ENCODE measurements around the gene CNDP2. TPM values are rescaled to one million over a fixed set of nuclear protein-coding genes. Genes with fewer than 3 reads are reported as not detected.

CNDP2 gene
- 77.4 TPM for polyA plus RNA-seq (2013)

GRCh38 chr18:74495581-74496507 lies at the start of gene CNDP2:
CNDP2 (plus strand) TSS chr18:74496363; CDS start chr18:74499974, 3,611 bp downstream.
- peak; percentile 98 to 99 (median 99) for DNase-seq
- CTCF ChIA-PET: interaction anchor here (1.0 to 7.9 kb wide), 5 partner anchors 10 to 154 kb away, joined by 3 to 102 read pairs (median 7); no protein-coding TSS in a partner anchor
- Histone ChIP-seq H3K36me3 (ENCODE audit: control insufficient read depth in 4 of 4, insufficient read depth in 4 of 4, low read length in 3 of 4) (peaks cover 0 to 6% (median 0%) of the 10 kb centered on the region in 4 experiments), H3K4me1 (ENCODE audit: control extremely low read depth in 1 of 4, control insufficient read depth in 4 of 4, insufficient read depth in 4 of 4, low read length in 3 of 4) (peaks cover 15 to 46% (median 35%) of the 10 kb centered on the region in 4 experiments), H3K9me3 (ENCODE audit: control extremely low read depth in 1 of 5, control insufficient read depth in 4 of 5, insufficient read depth in 2 of 5, low read depth in 1 of 5, low read length in 4 of 5) (peaks cover 0 to 3% (median 0%) of the 10 kb centered on the region in 5 experiments), H3K27me3 (replicated peaks in 2 of 5; ENCODE audit: control insufficient read depth in 4 of 5, insufficient read depth in 5 of 5, low read length in 4 of 5) (no peaks in the 10 kb centered on the region), H3K27ac (ENCODE audit: insufficient read depth in 1 of 2, low read depth in 1 of 2, low read length in 2 of 2, poor library complexity in 1 of 2, severe bottlenecking in 2 of 2) (peak within 1 kb of the TSS; percentile 74 to 91), H3K4me3 (ENCODE audit: control insufficient read depth in 1 of 7, extremely low read depth in 1 of 7, insufficient read depth in 4 of 7, low read depth in 2 of 7, low read length in 6 of 7) (peak within 1 kb of the TSS; percentile 81 to 96 (median 82))
- POLR2A ChIA-PET: interaction anchor here (1.1 kb wide), 1 partner anchor 142 kb away, joined by 4 read pairs; no protein-coding TSS in a partner anchor
- WGBS (ENCODE audit: insufficient coverage): under 1% methylated on average over 65 of the region's 71 CpGs

GRCh38 chr18:74446631-74447403 lies 49.3 kb upstream of the CNDP2 start:
- POLR2A ChIA-PET: no interaction called here

GRCh38 chr18:74447404-74448152 lies 48.6 kb upstream of the CNDP2 start:
- Histone ChIP-seq H3K4me3 (ENCODE audit: control insufficient read depth in 1 of 7, extremely low read depth in 1 of 7, insufficient read depth in 4 of 7, low read depth in 2 of 7, low read length in 6 of 7) (no peak overlapping the region), H3K27ac (ENCODE audit: insufficient read depth in 1 of 2, low read depth in 1 of 2, low read length in 2 of 2, poor library complexity in 1 of 2, severe bottlenecking in 2 of 2) (no peak overlapping the region), H3K36me3 (ENCODE audit: control insufficient read depth in 4 of 4, insufficient read depth in 4 of 4, low read length in 3 of 4) (no peaks in the 10 kb centered on the region), H3K9me3 (ENCODE audit: control extremely low read depth in 1 of 5, control insufficient read depth in 4 of 5, insufficient read depth in 2 of 5, low read depth in 1 of 5, low read length in 4 of 5) (no peaks in the 10 kb centered on the region), H3K4me1 (ENCODE audit: control extremely low read depth in 1 of 4, control insufficient read depth in 4 of 4, insufficient read depth in 4 of 4, low read length in 3 of 4) (no peaks in the 10 kb centered on the region), H3K27me3 (replicated peaks in 2 of 5; ENCODE audit: control insufficient read depth in 4 of 5, insufficient read depth in 5 of 5, low read length in 4 of 5) (peaks cover 0 to 25% (median 8%) of the 10 kb centered on the region in 5 experiments)
- no peak for DNase-seq
- WGBS (ENCODE audit: insufficient coverage): 95% methylated on average over 11 of the region's 16 CpGs
- ChIA-PET CTCF (interaction anchor here (0.9 kb wide), 1 partner anchor 46 kb away, joined by 4 read pairs; no protein-coding TSS in a partner anchor), POLR2A (no interaction called here)

More at GRCh38 chr18:74446631-74447403, 49.3 kb upstream of the CNDP2 start:
- Histone ChIP-seq H3K4me3 (ENCODE audit: control insufficient read depth in 1 of 7, extremely low read depth in 1 of 7, insufficient read depth in 4 of 7, low read depth in 2 of 7, low read length in 6 of 7) (no peak overlapping the region), H3K27me3 (replicated peaks in 2 of 5; ENCODE audit: control insufficient read depth in 4 of 5, insufficient read depth in 5 of 5, low read length in 4 of 5) (peaks cover 0 to 18% (median 4%) of the 10 kb centered on the region in 5 experiments), H3K27ac (ENCODE audit: insufficient read depth in 1 of 2, low read depth in 1 of 2, low read length in 2 of 2, poor library complexity in 1 of 2, severe bottlenecking in 2 of 2) (no peak overlapping the region), H3K9me3 (ENCODE audit: control extremely low read depth in 1 of 5, control insufficient read depth in 4 of 5, insufficient read depth in 2 of 5, low read depth in 1 of 5, low read length in 4 of 5) (no peaks in the 10 kb centered on the region), H3K4me1 (ENCODE audit: control extremely low read depth in 1 of 4, control insufficient read depth in 4 of 4, insufficient read depth in 4 of 4, low read length in 3 of 4) (no peaks in the 10 kb centered on the region), H3K36me3 (ENCODE audit: control insufficient read depth in 4 of 4, insufficient read depth in 4 of 4, low read length in 3 of 4) (no peaks in the 10 kb centered on the region)
- CTCF ChIA-PET: no interaction called here
- WGBS (ENCODE audit: insufficient coverage): 93% methylated on average over 37 of the region's 38 CpGs
- DNase-seq: no peak

GRCh38 chr18:74450626-74451025 lies 45.5 kb upstream of the CNDP2 start:
- Histone ChIP-seq H3K9me3 (ENCODE audit: control extremely low read depth in 1 of 5, control insufficient read depth in 4 of 5, insufficient read depth in 2 of 5, low read depth in 1 of 5, low read length in 4 of 5) (no peaks in the 10 kb centered on the region), H3K27ac (ENCODE audit: insufficient read depth in 1 of 2, low read depth in 1 of 2, low read length in 2 of 2, poor library complexity in 1 of 2, severe bottlenecking in 2 of 2) (no peak overlapping the region), H3K4me1 (ENCODE audit: control extremely low read depth in 1 of 4, control insufficient read depth in 4 of 4, insufficient read depth in 4 of 4, low read length in 3 of 4) (no peaks in the 10 kb centered on the region), H3K4me3 (ENCODE audit: control insufficient read depth in 1 of 7, extremely low read depth in 1 of 7, insufficient read depth in 4 of 7, low read depth in 2 of 7, low read length in 6 of 7) (no peak overlapping the region), H3K27me3 (replicated peaks in 2 of 5; ENCODE audit: control insufficient read depth in 4 of 5, insufficient read depth in 5 of 5, low read length in 4 of 5) (peaks cover 5 to 55% (median 14%) of the 10 kb centered on the region in 5 experiments), H3K36me3 (ENCODE audit: control insufficient read depth in 4 of 4, insufficient read depth in 4 of 4, low read length in 3 of 4) (no peaks in the 10 kb centered on the region)
- ChIA-PET POLR2A (no interaction called here), CTCF (interaction anchor here (1.0 to 1.3 kb wide), 2 partner anchors 43 to 98 kb away, joined by 3 read pairs; no protein-coding TSS in a partner anchor)
- no peak for DNase-seq
- WGBS (ENCODE audit: insufficient coverage): 98% methylated on average over 5 of the region's 7 CpGs

GRCh38 chr18:74451148-74451547 lies 45.0 kb upstream of the CNDP2 start:
- DNase-seq: no peak
- H3K4me3 ChIP-seq (ENCODE audit: control insufficient read depth in 1 of 7, extremely low read depth in 1 of 7, insufficient read depth in 4 of 7, low read depth in 2 of 7, low read length in 6 of 7): no peak overlapping the region
- H3K36me3 ChIP-seq (ENCODE audit: control insufficient read depth in 4 of 4, insufficient read depth in 4 of 4, low read length in 3 of 4): no peaks in the 10 kb centered on the region
- POLR2A ChIA-PET: no interaction called here
- WGBS (ENCODE audit: insufficient coverage): 87% methylated on average over 5 of the region's 11 CpGs
- H3K4me1 ChIP-seq (ENCODE audit: control extremely low read depth in 1 of 4, control insufficient read depth in 4 of 4, insufficient read depth in 4 of 4, low read length in 3 of 4): peaks cover 0 to 3% (median 2%) of the 10 kb centered on the region in 4 experiments
- CTCF ChIA-PET: interaction anchor here (1.0 to 1.3 kb wide), 2 partner anchors 42 to 98 kb away, joined by 3 read pairs; no protein-coding TSS in a partner anchor
- H3K27ac ChIP-seq (ENCODE audit: insufficient read depth in 1 of 2, low read depth in 1 of 2, low read length in 2 of 2, poor library complexity in 1 of 2, severe bottlenecking in 2 of 2): no peak overlapping the region
- peaks cover 5 to 56% (median 15%) of the 10 kb centered on the region in 5 experiments for H3K27me3 ChIP-seq (replicated peaks in 2 of 5; ENCODE audit: control insufficient read depth in 4 of 5, insufficient read depth in 5 of 5, low read length in 4 of 5)
- H3K9me3 ChIP-seq (ENCODE audit: control extremely low read depth in 1 of 5, control insufficient read depth in 4 of 5, insufficient read depth in 2 of 5, low read depth in 1 of 5, low read length in 4 of 5): no peaks in the 10 kb centered on the region

GRCh38 chr18:74453016-74453566 lies 43.1 kb upstream of the CNDP2 start:
- CTCF ChIA-PET: interaction anchor here (1.7 to 1.9 kb wide), 2 partner anchors 52 to 99 kb away, joined by 3 to 4 read pairs; no protein-coding TSS in a partner anchor
- no peak for DNase-seq
- Histone ChIP-seq H3K4me1 (ENCODE audit: control extremely low read depth in 1 of 4, control insufficient read depth in 4 of 4, insufficient read depth in 4 of 4, low read length in 3 of 4) (peaks cover 3 to 16% (median 9%) of the 10 kb centered on the region in 4 experiments), H3K4me3 (ENCODE audit: control insufficient read depth in 1 of 7, extremely low read depth in 1 of 7, insufficient read depth in 4 of 7, low read depth in 2 of 7, low read length in 6 of 7) (no peak overlapping the region), H3K9me3 (ENCODE audit: control extremely low read depth in 1 of 5, control insufficient read depth in 4 of 5, insufficient read depth in 2 of 5, low read depth in 1 of 5, low read length in 4 of 5) (no peaks in the 10 kb centered on the region), H3K27me3 (replicated peaks in 2 of 5; ENCODE audit: control insufficient read depth in 4 of 5, insufficient read depth in 5 of 5, low read length in 4 of 5) (peaks cover 5 to 72% (median 19%) of the 10 kb centered on the region in 5 experiments), H3K27ac (ENCODE audit: insufficient read depth in 1 of 2, low read depth in 1 of 2, low read length in 2 of 2, poor library complexity in 1 of 2, severe bottlenecking in 2 of 2) (no peak overlapping the region), H3K36me3 (ENCODE audit: control insufficient read depth in 4 of 4, insufficient read depth in 4 of 4, low read length in 3 of 4) (no peaks in the 10 kb centered on the region)
- POLR2A ChIA-PET: no interaction called here
- 84% methylated on average over 5 of the region's 7 CpGs for WGBS (ENCODE audit: insufficient coverage)
